Activated CD4-positive, alpha-beta memory T cell treated with anti-CD3 and anti-CD28 coated beads for 36 hours (primary cell): ENCODE data around the gene HCRT. TPM values are rescaled to one million over a fixed set of nuclear protein-coding genes. Genes with fewer than 3 reads are reported as not detected.

ENCODE experiments used
- CTCF ChIA-PET: fragments of 350-600 bp; sonication (Branson Sonifier 250); formaldehyde crosslinking; loops from one replicate; lab custom pipeline; 2021; ENCODE audit warnings: antibody characterized with exemption, inconsistent platforms; lab: Charles Lee
- POLR2A ChIA-PET: fragments of 350-600 bp; sonication (Branson Sonifier 250); formaldehyde crosslinking; loops from one replicate; lab custom pipeline; 2021; ENCODE audit warnings: antibody characterized with exemption; lab: Charles Lee
- DNase-seq: peaks from one replicate; pipeline ENCODE4 v3.0.0-alpha.2; 2020
- H3K27ac Mint-ChIP-seq: one replicate; pipeline ENCODE4 v1.8.0; 2021; ENCODE audit warnings: mixed read lengths
- H3K27me3 Mint-ChIP-seq: one replicate; pipeline ENCODE4 v1.8.0; 2021; ENCODE audit warnings: mixed read lengths
- H3K36me3 Mint-ChIP-seq: one replicate; pipeline ENCODE4 v1.8.0; 2021; ENCODE audit warnings: mixed read lengths
- H3K4me1 Mint-ChIP-seq: one replicate; pipeline ENCODE4 v1.8.0; 2021; ENCODE audit warnings: low read depth, mixed read lengths
- H3K4me3 Mint-ChIP-seq: one replicate; pipeline ENCODE4 v1.8.0; 2021; ENCODE audit warnings: mild to moderate bottlenecking, mixed read lengths
- H3K9me3 Mint-ChIP-seq: one replicate; pipeline ENCODE4 v1.8.0; 2021; ENCODE audit warnings: mixed read lengths
- intact Hi-C: fragments of 100-400 bp; cut with micrococcal nuclease; formaldehyde crosslinking; loops from one replicate; pipeline ENCODE4 v1.15.1; 2023
- total RNA-seq, 2 experiments: library from RNA; stranded (reverse); gene quantifications; one replicate each; pipeline ENCODE4 v1.2.3, GENCODE V29; 2021

Gene HCRT
- total RNA-seq, 2 experiments from 2014 or later: not detected

GRCh38 chr17:42135151-42135550 is 50.1 kb downstream of the HCRT start:
- CTCF ChIA-PET: interaction anchor here (1.2 to 2.3 kb wide), 2 partner anchors 17 to 19 kb away, joined by 3 to 10 read pairs; no protein-coding TSS in a partner anchor
- no peaks in the 10 kb centered on the region for H3K27me3 Mint-ChIP-seq
- no peak overlapping the region for H3K4me3 Mint-ChIP-seq
- peaks cover 13% of the 10 kb centered on the region for H3K36me3 Mint-ChIP-seq
- POLR2A ChIA-PET: interaction anchor here (0.7 to 1.2 kb wide), 2 partner anchors 22 to 443 kb away, joined by 4 to 7 read pairs; partner anchors contain the start of genes DHX58 and PSMC3IP
- H3K9me3 Mint-ChIP-seq: no peaks in the 10 kb centered on the region
- peak overlapping the region; percentile 69 for H3K27ac Mint-ChIP-seq
- DNase-seq: no peak
- intact Hi-C loops: no loop called here
- H3K4me1 Mint-ChIP-seq: peaks cover 71% of the 10 kb centered on the region

Other genes with a start within 250 kb of the HCRT start
- 10 to 100 TPM; 66.6 to 68.0 TPM for gene CNP, start 218.7 kb downstream of the HCRT start, total RNA-seq
- 10 to 100 TPM; 79.7 to 80.9 TPM for gene DNAJC7, start 168.0 kb downstream of the HCRT start, total RNA-seq
- 10 to 100 TPM; 15.6 to 16.1 TPM for gene NKIRAS2, start 165.4 kb downstream of the HCRT start, total RNA-seq
- under 1 TPM; 0.15 to 0.26 TPM for gene C17orf113, start 134.9 kb downstream of the HCRT start, total RNA-seq
- under 1 TPM in 1 of 2 experiments, not detected in 1; 0.10 TPM for gene ZNF385C, start 87.0 kb downstream of the HCRT start, total RNA-seq
- gene DHX58, start 72.7 kb downstream of the HCRT start, total RNA-seq: 10 to 100 TPM; 38.1 to 38.4 TPM
- gene KAT2A, start 64.1 kb downstream of the HCRT start, total RNA-seq: 10 to 100 TPM; 38.6 to 41.0 TPM
- not detected for gene HSPB9, start 62.6 kb downstream of the HCRT start, total RNA-seq
- gene RAB5C, start 30.5 kb downstream of the HCRT start, total RNA-seq: 10 to 100 TPM; 47.8 to 52.4 TPM
- under 1 TPM; 0.39 to 0.40 TPM for gene KCNH4, start 4.3 kb downstream of the HCRT start, total RNA-seq
- 10 to 100 TPM; 13.1 to 13.5 TPM for gene GHDC, start 9.0 kb upstream of the HCRT start, total RNA-seq
- 100 to 1,000 TPM; 192 to 195 TPM for gene STAT5B, start 90.9 kb upstream of the HCRT start, total RNA-seq
- 100 to 1,000 TPM; 211 to 215 TPM for gene STAT5A, start 103.0 kb upstream of the HCRT start, total RNA-seq
- 100 to 1,000 TPM; 194 to 198 TPM for gene STAT3, start 203.0 kb upstream of the HCRT start, total RNA-seq
- 1 to 10 TPM; 2.5 to 2.9 TPM for gene CAVIN1, start 237.8 kb upstream of the HCRT start, total RNA-seq